HepG2 (cell line): ENCODE measurements around the gene CCDC160. TPM values are rescaled to one million over a fixed set of nuclear protein-coding genes. Genes with fewer than 3 reads are reported as not detected.

Source experiments
- ATAC-seq: fragments of 200-7000 bp; cut with Tn5 transposase; 3 replicates; pipeline ENCODE4 v1.9.1; 2020; ENCODE audit warnings: mild to moderate bottlenecking, moderate library complexity
- Bru-seq: library from RNA; stranded (reverse); fragments of 400-500 nt; gene quantifications from one replicate; lab custom pipeline; 2021; lab: Mats Ljungman, UMichigan
- BruChase-seq, 2 experiments: library from RNA; stranded (reverse); fragments of 400-500 nt; gene quantifications; one replicate each; lab custom pipeline; 2021; lab: Mats Ljungman, UMichigan
- BruUV-seq: library from RNA; stranded (reverse); fragments of 400-500 nt; replicated peaks from 2 replicates; lab custom pipeline; 2021; lab: Mats Ljungman, UMichigan
- CTCF ChIA-PET: fragments of 300-600 bp; formaldehyde crosslinking; extraction: SDS; loops from one replicate; lab custom pipeline; 2021; ENCODE audit warnings: low total read pairs, inconsistent platforms, low intra/inter-chr PET ratio; lab: Yijun Ruan, JAX
- POLR2A ChIA-PET: fragments of 350-600 bp; sonication (Branson Sonifier 250); formaldehyde crosslinking; loops from one replicate; lab custom pipeline; 2020; ENCODE audit warnings: antibody characterized with exemption, inconsistent platforms; lab: Yijun Ruan, JAX
- DNase-seq: peaks from one replicate; pipeline ENCODE4 v3.0.0-alpha.2; 2015; ENCODE audit warnings: low spot score
- FAIRE-seq: peaks from 3 replicates; lab custom pipeline; 2011; peaks lifted over from hg19 to GRCh38; lab: Jason Lieb, UNC
- H2AFZ ChIP-seq: one replicate; pipeline ENCODE4 v1.6.1; 2011; ENCODE audit warnings: low read length, inconsistent platforms
- H3K27ac ChIP-seq: fragments of 300-600 bp; 3 replicates; pipeline ENCODE4 v1.8.0; 2011; ENCODE audit warnings: mixed run types, mild to moderate bottlenecking, mixed read lengths, low read length, inconsistent platforms; ENCODE audit not compliant: insufficient read depth; ENCODE audit errors: extremely low read length
- H3K27me3 ChIP-seq, 2 experiments: fragments of 200-600 bp in 1 of 2; 2 replicates in 1 of 2; 3 replicates in 1 of 2; pipeline versions ENCODE4 v1.6.0 to v1.8.0; 2011; ENCODE audit warnings: low read length in 2 of 2, mild to moderate bottlenecking in 2 of 2, moderate library complexity in 2 of 2, inconsistent platforms in 1 of 2; ENCODE audit not compliant: insufficient read depth in 2 of 2, control insufficient read depth in 1 of 2
- H3K36me3 ChIP-seq, 2 experiments: fragments of 200-600 bp in 1 of 2; replicated peaks in 1 of 2; 2 replicates in 1 of 2; 3 replicates in 1 of 2; pipeline versions ENCODE4 v1.5.1 to v1.8.0; 2011; ENCODE audit warnings: low read length in 2 of 2, inconsistent platforms in 1 of 2; ENCODE audit not compliant: insufficient read depth in 2 of 2, control insufficient read depth in 1 of 2
- H3K4me1 ChIP-seq: 2 replicates; pipeline ENCODE4 v1.5.1; 2012; ENCODE audit warnings: low read length, inconsistent platforms; ENCODE audit not compliant: insufficient read depth
- H3K4me2 ChIP-seq: 2 replicates; pipeline ENCODE4 v1.6.0; 2011; ENCODE audit warnings: low read depth, low read length, inconsistent platforms
- H3K4me3 ChIP-seq, 3 experiments: fragments of 200-600 bp in 1 of 3; sonication (generic), shearing (Covaris generic) in 1 of 3; replicated peaks in 1 of 3; 2 replicates each; pipeline ENCODE4 v1.5.1; 2011 to 2016; ENCODE audit warnings: low read length in 3 of 3, inconsistent platforms in 2 of 3, low read depth in 2 of 3, mild to moderate bottlenecking in 2 of 3, control low read depth in 1 of 3, mixed read lengths in 1 of 3; ENCODE audit not compliant: insufficient read depth in 1 of 3
- H3K79me2 ChIP-seq: one replicate; pipeline ENCODE4 v1.6.1; 2011; ENCODE audit warnings: low read length, inconsistent platforms; ENCODE audit not compliant: insufficient read depth
- H3K9ac ChIP-seq: 2 replicates; pipeline ENCODE4 v1.6.0; 2011; ENCODE audit warnings: mild to moderate bottlenecking, low read depth, low read length, inconsistent platforms; ENCODE audit not compliant: insufficient read depth
- H3K9me3 ChIP-seq: 2 replicates; pipeline ENCODE4 v1.5.1; 2012; ENCODE audit warnings: mild to moderate bottlenecking, low read length
- H4K20me1 ChIP-seq: 2 replicates; pipeline ENCODE4 v1.6.0; 2011; ENCODE audit warnings: inconsistent platforms, mild to moderate bottlenecking, low read length, moderate library complexity; ENCODE audit not compliant: insufficient read depth
- HNRNPLL ChIP-seq: fragments of 200-400 bp; formaldehyde crosslinking; IDR thresholded peaks from 2 replicates; pipeline ENCODE4 v1.6.1; 2017; ENCODE audit warnings: mild to moderate bottlenecking, low read depth, low read length; ENCODE audit not compliant: poor library complexity, severe bottlenecking
- RFX1 ChIP-seq: fragments of 450-650 bp; IDR thresholded peaks from 2 replicates; pipeline ENCODE4 v1.6.1; 2017
- ZFP90 ChIP-seq: sonication (generic); formaldehyde crosslinking; IDR thresholded peaks from 2 replicates; pipeline ENCODE4 v1.8.0; 2022; ENCODE audit warnings: missing genetic modification reagents, mild to moderate bottlenecking, inconsistent platforms, borderline replicate concordance
- ZMYM3 ChIP-seq: sonication (generic); formaldehyde crosslinking; IDR thresholded peaks from 2 replicates; pipeline ENCODE4 v1.5.1; 2020; ENCODE audit warnings: mild to moderate bottlenecking, missing genetic modification reagents
- ZNF549 ChIP-seq: sonication (generic); formaldehyde crosslinking; IDR thresholded peaks from 2 replicates; pipeline ENCODE4 v1.5.0; 2020; ENCODE audit warnings: missing genetic modification reagents
- WGBS: methylation state at CpG from one replicate; pipeline ENCODE4 v1.1.6; 2017; ENCODE audit warnings: low lambda C conversion rate; 5-methylcytosine and 5-hydroxymethylcytosine counted together
- in situ Hi-C: cut with HindIII; loops from 2 replicates; pipeline ENCODE4 v1.10.0; 2017; ENCODE audit warnings: low pct_unique_long_range_greater_than_20kb; ENCODE audit not compliant: extremely low pct_ligation_motif_present
- intact Hi-C: fragments of 100-400 bp; cut with micrococcal nuclease; formaldehyde crosslinking; loops from one replicate; pipeline ENCODE4 v1.10.0; 2022; ENCODE audit not compliant: unreplicated experiment
- long read RNA-seq, 2 experiments: library from RNA in 1 of 2; library from polyadenylated mRNA in 1 of 2; stranded (forward) in 1 of 2; unstranded in 1 of 2; transcript quantifications; one replicate each; pipeline ENCODE4 v2.0.0, GENCODE V29; 2019 to 2022
- polyA minus RNA-seq, 3 experiments: library from RNA; depleted of rRNA, polyadenylated mRNA; stranded (reverse); fragments of >200 nt; gene quantifications; 2 replicates each; pipeline ENCODE4 v1.2.3, GENCODE V29; 2011; ENCODE audit warnings: low replicate concordance in 1 of 3
- polyA plus RNA-seq, 8 experiments: library from polyadenylated mRNA; depleted of rRNA in 3 of 8; stranded (reverse) in 7 of 8; unstranded in 1 of 8; fragments of >200 nt; fragmentation: Illumina TruSeq in 4 of 8; extraction: Trizol in 4 of 8; gene quantifications; 2 replicates each; pipeline versions ENCODE4 v1.2.1 to v1.2.3, GENCODE V29; 2011 to 2016; ENCODE audit warnings: low read depth in 4 of 8, missing spikeins in 1 of 8, mixed read lengths in 1 of 8; ENCODE audit not compliant: insufficient read depth in 1 of 8
- total RNA-seq, 5 experiments: library from RNA; depleted of rRNA; stranded (reverse); fragments of >200 nt; fragmentation: Illumina TruSeq; extraction: Trizol; gene quantifications; 2 replicates each; pipeline ENCODE4 v1.2.3, GENCODE V29; 2016; ENCODE audit warnings: low read depth in 1 of 5
- TF ChIP-seq, protein P1 (sequence below): sonication (generic); formaldehyde crosslinking; IDR thresholded peaks from 2 replicates; pipeline ENCODE4 v1.8.1; 2023; ENCODE audit warnings: mild to moderate bottlenecking, moderate library complexity, missing genetic modification reagents
- TF ChIP-seq, protein P2 (sequence below): sonication (generic); formaldehyde crosslinking; IDR thresholded peaks from 2 replicates; pipeline ENCODE4 v1.9.0; 2022; ENCODE audit warnings: missing genetic modification reagents, mild to moderate bottlenecking, borderline replicate concordance

The CCDC160 gene
- total RNA-seq (2016; rRNA removed; fragmentation: Illumina TruSeq; extraction: Trizol): not detected in 2 replicates
- not detected in 2 replicates for total RNA-seq (2016; cell fraction: cytosol; rRNA removed; fragmentation: Illumina TruSeq; extraction: Trizol; ENCODE audit: low read depth)
- not detected in 2 replicates for total RNA-seq (2016; cell fraction: insoluble cytoplasmic fraction; rRNA removed; fragmentation: Illumina TruSeq; extraction: Trizol)
- total RNA-seq (2016; cell fraction: membrane; rRNA removed; fragmentation: Illumina TruSeq; extraction: Trizol): not detected in 2 replicates
- not detected in 2 replicates for total RNA-seq (2016; cell fraction: nucleus; rRNA removed; fragmentation: Illumina TruSeq; extraction: Trizol)
- not detected in 2 replicates for polyA plus RNA-seq (2011; rRNA removed)
- polyA plus RNA-seq (2011; cell fraction: cytosol; rRNA removed): not detected in 2 replicates
- not detected in 2 replicates for polyA plus RNA-seq (2011; cell fraction: nucleus; rRNA removed)
- not detected in 2 replicates for polyA plus RNA-seq (2012)
- not detected in 2 replicates for polyA plus RNA-seq (2016; cell fraction: cytosol; fragmentation: Illumina TruSeq; extraction: Trizol; ENCODE audit: low read depth)
- not detected in 2 replicates for polyA plus RNA-seq (2016; cell fraction: insoluble cytoplasmic fraction; fragmentation: Illumina TruSeq; extraction: Trizol; ENCODE audit: low read depth)
- polyA plus RNA-seq (2016; cell fraction: membrane; fragmentation: Illumina TruSeq; extraction: Trizol; ENCODE audit: low read depth): not detected in 2 replicates
- polyA plus RNA-seq (2016; cell fraction: nucleus; fragmentation: Illumina TruSeq; extraction: Trizol; ENCODE audit: insufficient read depth, low read depth): not detected in 2 replicates
- polyA minus RNA-seq (2011; rRNA and poly(A)+ RNA removed; ENCODE audit: low replicate concordance): not detected in 2 replicates
- polyA minus RNA-seq (2011; cell fraction: cytosol; rRNA and poly(A)+ RNA removed): not detected in 2 replicates
- polyA minus RNA-seq (2011; cell fraction: nucleus; rRNA and poly(A)+ RNA removed): not detected in 2 replicates
- percentile 9 among the genes with signal in this experiment for Bru-seq, nascent RNA
- BruChase-seq, experiment 1, labeled RNA remaining after a 6-hour chase: not detected
- BruChase-seq, experiment 2, labeled RNA remaining after a 2-hour chase: not detected
- long read RNA-seq, experiment 1: 0 reads
- long read RNA-seq, experiment 2: 0 reads

DNA sequence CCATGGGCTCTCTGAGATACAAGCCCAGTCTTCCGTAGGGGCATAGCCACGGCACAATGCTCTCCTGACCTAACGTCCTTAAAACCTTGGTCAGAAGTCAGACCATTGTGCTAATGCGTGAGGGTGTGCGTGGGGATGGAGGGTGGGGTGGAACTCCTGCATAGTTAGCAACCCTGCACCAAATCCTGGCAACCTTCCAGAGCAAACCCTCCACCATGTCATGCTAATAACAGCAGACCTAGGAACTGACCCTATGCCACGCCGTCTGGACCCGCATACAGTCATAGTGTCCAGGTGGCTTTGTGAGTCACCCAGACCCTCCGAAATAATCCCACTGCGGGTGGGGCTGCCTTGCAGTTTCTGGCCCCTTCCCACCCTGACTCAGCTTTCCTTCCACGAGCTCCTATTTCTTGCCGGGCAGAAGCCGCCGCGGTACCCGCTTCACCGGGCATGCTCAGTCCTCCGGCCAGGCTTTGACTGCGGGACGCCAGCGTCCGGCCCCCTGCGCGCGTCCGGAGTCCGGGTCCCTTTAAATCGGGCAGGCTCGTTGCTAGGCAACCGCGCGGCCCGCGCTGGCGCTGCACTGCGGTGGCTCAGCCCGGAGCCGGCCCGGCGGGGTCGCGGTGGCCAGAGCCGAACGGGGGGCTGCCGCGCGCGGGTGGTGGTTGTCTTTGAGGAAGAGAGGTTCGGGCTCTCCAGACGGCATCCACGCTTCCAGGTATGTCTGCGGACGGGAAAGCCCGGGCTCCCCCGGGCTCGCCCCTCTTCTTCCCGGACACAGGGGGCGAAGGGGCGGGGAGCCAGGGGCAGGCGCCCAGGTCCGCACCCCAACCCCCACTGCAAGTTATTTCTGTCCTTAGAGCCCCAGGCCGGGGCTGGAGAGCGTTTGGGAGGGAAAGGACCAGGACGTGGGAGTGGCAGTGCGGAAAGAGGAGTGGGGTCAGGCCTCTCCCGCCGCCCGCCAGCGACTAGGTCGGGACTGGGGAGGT lies at the start of gene CCDC160:
Gene CCDC160, plus strand, starts transcription at position 557 of the 989 bp plus-strand sequence. CDS start 7,619 bp downstream, outside the sequence.
- Histone ChIP-seq H3K36me3 (no peaks in the 10 kb centered on the region), H3K9me3 (no peaks in the 10 kb centered on the region), H3K27ac (no peak within 1 kb of the TSS), H3K27me3 (peaks cover 0 to 8% of the 10 kb centered on the region in 2 experiments; a peak in 1 of 5 replicates), H3K4me2 (peak within 1 kb of the TSS; percentile 51), H2AFZ (no peak within 1 kb of the TSS), H3K4me1 (no peaks in the 10 kb centered on the region), H4K20me1 (no peaks in the 10 kb centered on the region), H3K79me2 (no peaks in the 10 kb centered on the region), H3K9ac (no peak within 1 kb of the TSS), H3K4me3 (peak within 1 kb of the TSS; percentile 12 to 46 (median 23); a peak in 3 of 6 replicates)
- WGBS: 0% methylated on average over 7 of the region's 70 CpGs
- in situ Hi-C loops (no loop called here), intact Hi-C loops (no loop called here)
- TF ChIP-seq ZMYM3 (CRISPR knock-in tag): no peak
- TF ChIP-seq, protein P1, sequence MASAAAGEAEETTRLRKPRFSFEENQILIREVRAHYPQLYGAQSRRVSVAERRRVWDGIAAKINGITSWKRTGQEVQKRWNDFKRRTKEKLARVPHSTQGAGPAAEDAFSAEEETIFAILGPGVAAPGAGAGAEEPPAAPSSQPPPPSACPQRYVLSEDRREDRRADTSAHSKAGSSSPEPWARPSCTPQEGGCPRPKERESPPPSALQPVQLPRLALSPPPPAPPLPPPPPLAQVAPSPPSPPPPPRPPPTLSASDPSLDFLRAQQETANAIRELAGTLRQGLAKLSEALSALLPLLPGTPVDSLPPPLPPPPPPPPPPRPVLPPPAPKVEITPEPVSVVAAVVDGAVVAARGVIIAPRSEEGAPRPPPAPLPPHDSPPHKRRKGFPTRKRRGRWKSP: peak; percentile 94
- TF ChIP-seq ZNF549: no peak
- TF ChIP-seq, protein P2, sequence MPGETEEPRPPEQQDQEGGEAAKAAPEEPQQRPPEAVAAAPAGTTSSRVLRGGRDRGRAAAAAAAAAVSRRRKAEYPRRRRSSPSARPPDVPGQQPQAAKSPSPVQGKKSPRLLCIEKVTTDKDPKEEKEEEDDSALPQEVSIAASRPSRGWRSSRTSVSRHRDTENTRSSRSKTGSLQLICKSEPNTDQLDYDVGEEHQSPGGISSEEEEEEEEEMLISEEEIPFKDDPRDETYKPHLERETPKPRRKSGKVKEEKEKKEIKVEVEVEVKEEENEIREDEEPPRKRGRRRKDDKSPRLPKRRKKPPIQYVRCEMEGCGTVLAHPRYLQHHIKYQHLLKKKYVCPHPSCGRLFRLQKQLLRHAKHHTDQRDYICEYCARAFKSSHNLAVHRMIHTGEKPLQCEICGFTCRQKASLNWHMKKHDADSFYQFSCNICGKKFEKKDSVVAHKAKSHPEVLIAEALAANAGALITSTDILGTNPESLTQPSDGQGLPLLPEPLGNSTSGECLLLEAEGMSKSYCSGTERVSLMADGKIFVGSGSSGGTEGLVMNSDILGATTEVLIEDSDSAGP: peak; percentile 97
- TF ChIP-seq HNRNPLL: peak; percentile 71
- TF ChIP-seq ZFP90 (CRISPR knock-in tag): no peak
- TF ChIP-seq RFX1: peak; percentile 25; the same call in 1 of the 2 replicates
- no TSS peak for BruUV-seq
- FAIRE-seq (no peak), ATAC-seq (peak; percentile 95), DNase-seq (peak; percentile 3)
- ChIA-PET POLR2A (no interaction called here), CTCF (no interaction called here)
